Astrocyte (in vitro differentiated cells and primary cell): Measurements from ENCODE around the gene PLIN5. TPM values are rescaled to one million over a fixed set of nuclear protein-coding genes. Genes with fewer than 3 reads are reported as not detected.

Source experiments
- DNase-seq: peaks from one replicate; pipeline ENCODE4 v3.0.0-alpha.2; 2010; ENCODE audit warnings: low read depth
- FAIRE-seq: peaks from 2 replicates; lab custom pipeline; 2011; peaks lifted over from hg19 to GRCh38; lab: Jason Lieb, UNC
- H2AFZ ChIP-seq: 2 replicates; pipeline ENCODE4 v1.6.0; 2012; ENCODE audit warnings: low read depth, low read length, inconsistent platforms
- H3K27ac ChIP-seq: 2 replicates; pipeline ENCODE4 v1.5.1; 2011; ENCODE audit warnings: low read depth, low read length, inconsistent platforms
- H3K27me3 ChIP-seq: 2 replicates; pipeline ENCODE4 v1.6.0; 2011; ENCODE audit warnings: low read length, inconsistent platforms; ENCODE audit not compliant: insufficient read depth
- H3K36me3 ChIP-seq: 2 replicates; pipeline ENCODE4 v1.5.1; 2011; ENCODE audit warnings: low read length, inconsistent platforms; ENCODE audit not compliant: insufficient read depth
- H3K4me1 ChIP-seq: 2 replicates; pipeline ENCODE4 v1.5.1; 2011; ENCODE audit warnings: low read length, inconsistent platforms; ENCODE audit not compliant: insufficient read depth
- H3K4me2 ChIP-seq: 2 replicates; pipeline ENCODE4 v1.6.0; 2012; ENCODE audit warnings: low read length, inconsistent platforms
- H3K4me3 ChIP-seq: 2 replicates; pipeline ENCODE4 v1.5.1; 2011; ENCODE audit warnings: low read depth, mild to moderate bottlenecking, low read length, inconsistent platforms; ENCODE audit not compliant: insufficient read depth
- H3K79me2 ChIP-seq: 2 replicates; pipeline ENCODE4 v1.6.0; 2012; ENCODE audit warnings: mild to moderate bottlenecking, low read length, inconsistent platforms; ENCODE audit not compliant: insufficient read depth
- H3K9ac ChIP-seq: 2 replicates; pipeline ENCODE4 v1.6.0; 2012; ENCODE audit warnings: mild to moderate bottlenecking, low read length, inconsistent platforms
- H3K9me3 ChIP-seq: 2 replicates; pipeline ENCODE4 v1.5.1; 2012; ENCODE audit warnings: low read depth, mild to moderate bottlenecking, low read length, inconsistent platforms; ENCODE audit not compliant: insufficient read depth
- H4K20me1 ChIP-seq: 2 replicates; pipeline ENCODE4 v1.6.0; 2012; ENCODE audit warnings: low read length, inconsistent platforms; ENCODE audit not compliant: insufficient read depth
- H3K27ac Mint-ChIP-seq: one replicate; pipeline ENCODE4 v1.8.0; 2021; ENCODE audit warnings: mild to moderate bottlenecking, mixed read lengths; ENCODE audit not compliant: unreplicated experiment
- H3K27me3 Mint-ChIP-seq: one replicate; pipeline ENCODE4 v1.8.0; 2021; ENCODE audit warnings: low read depth, mixed read lengths; ENCODE audit not compliant: unreplicated experiment
- H3K36me3 Mint-ChIP-seq: one replicate; pipeline ENCODE4 v1.8.0; 2021; ENCODE audit warnings: low read depth, mixed read lengths; ENCODE audit not compliant: unreplicated experiment
- H3K4me1 Mint-ChIP-seq: one replicate; pipeline ENCODE4 v1.8.0; 2021; ENCODE audit warnings: low read depth, mixed read lengths; ENCODE audit not compliant: unreplicated experiment
- H3K4me3 Mint-ChIP-seq: one replicate; pipeline ENCODE4 v1.8.0; 2021; ENCODE audit warnings: mild to moderate bottlenecking, moderate library complexity, mixed read lengths; ENCODE audit not compliant: unreplicated experiment
- H3K9me3 Mint-ChIP-seq: one replicate; pipeline ENCODE4 v1.8.0; 2021; ENCODE audit warnings: mild to moderate bottlenecking, mixed read lengths; ENCODE audit not compliant: unreplicated experiment
- CTCF ChIP-seq: IDR thresholded peaks from 2 replicates; pipeline ENCODE4 v1.5.1; 2011; ENCODE audit warnings: low read depth, mild to moderate bottlenecking, inconsistent platforms, low read length, moderate library complexity; ENCODE audit not compliant: insufficient read depth
- EZH2 ChIP-seq: IDR thresholded peaks from 2 replicates; pipeline ENCODE4 v1.6.1; 2012; ENCODE audit warnings: mild to moderate bottlenecking, low read length, inconsistent platforms; ENCODE audit not compliant: insufficient read depth
- total RNA-seq: library from RNA; stranded (reverse); gene quantifications from 2 replicates; pipeline ENCODE4 v1.2.1, GENCODE V29; 2021

Gene PLIN5
- total RNA-seq, 1 donor from 2014 or later, result not detected

- H3K4me2 ChIP-seq, result no peak overlapping the region
- H3K27ac ChIP-seq, result no peak overlapping the region
- Mint-ChIP-seq H3K27ac (no peak overlapping the region), H3K36me3 (peaks cover 10% of the 10 kb centered on the region), H3K4me3 (no peak overlapping the region), H3K4me1 (no peaks in the 10 kb centered on the region), H3K9me3 (no peaks in the 10 kb centered on the region), H3K27me3 (no peaks in the 10 kb centered on the region)
- peaks cover 5% of the 10 kb centered on the region for H3K79me2 ChIP-seq
- H3K9ac ChIP-seq, result no peak overlapping the region
- no peaks in the 10 kb centered on the region for H3K9me3 ChIP-seq
- no peaks in the 10 kb centered on the region for H3K27me3 ChIP-seq
- peaks cover 7% of the 10 kb centered on the region for H4K20me1 ChIP-seq
- FAIRE-seq, result no peak
- H3K4me1 ChIP-seq, result no peaks in the 10 kb centered on the region
- no peak overlapping the region for H2AFZ ChIP-seq
- DNase-seq, result no peak
- no peaks in the 10 kb centered on the region for H3K36me3 ChIP-seq
- TF ChIP-seq CTCF, result no peak
- H3K4me3 ChIP-seq, result no peak overlapping the region
Measured at GRCh38 chr19:4483385-4483784, 51.6 kb downstream of the PLIN5 start.

GRCh38 chr19:4482721-4483364 lies 52.2 kb downstream of the PLIN5 start:
- H3K27me3 ChIP-seq, result no peaks in the 10 kb centered on the region
- no peaks in the 10 kb centered on the region for H3K27me3 Mint-ChIP-seq
- no peak overlapping the region for H3K4me3 Mint-ChIP-seq
- DNase-seq (no peak), FAIRE-seq (no peak)
- H3K9me3 Mint-ChIP-seq, result no peaks in the 10 kb centered on the region
- no peak overlapping the region for H3K27ac ChIP-seq
- no peak overlapping the region for H3K4me2 ChIP-seq
- no peak overlapping the region for H3K4me3 ChIP-seq
- TF ChIP-seq CTCF (no peak), EZH2 (no peak)
- H3K27ac Mint-ChIP-seq, result no peak overlapping the region
- H3K9me3 ChIP-seq, result no peaks in the 10 kb centered on the region
- H3K36me3 Mint-ChIP-seq, result peaks cover 10% of the 10 kb centered on the region
- H2AFZ ChIP-seq, result no peak overlapping the region
- no peak overlapping the region for H3K9ac ChIP-seq
- H3K4me1 ChIP-seq, result no peaks in the 10 kb centered on the region
- no peaks in the 10 kb centered on the region for H3K36me3 ChIP-seq
- H4K20me1 ChIP-seq, result peaks cover 7% of the 10 kb centered on the region
- peaks cover 5% of the 10 kb centered on the region for H3K79me2 ChIP-seq
- no peaks in the 10 kb centered on the region for H3K4me1 Mint-ChIP-seq

DNA sequence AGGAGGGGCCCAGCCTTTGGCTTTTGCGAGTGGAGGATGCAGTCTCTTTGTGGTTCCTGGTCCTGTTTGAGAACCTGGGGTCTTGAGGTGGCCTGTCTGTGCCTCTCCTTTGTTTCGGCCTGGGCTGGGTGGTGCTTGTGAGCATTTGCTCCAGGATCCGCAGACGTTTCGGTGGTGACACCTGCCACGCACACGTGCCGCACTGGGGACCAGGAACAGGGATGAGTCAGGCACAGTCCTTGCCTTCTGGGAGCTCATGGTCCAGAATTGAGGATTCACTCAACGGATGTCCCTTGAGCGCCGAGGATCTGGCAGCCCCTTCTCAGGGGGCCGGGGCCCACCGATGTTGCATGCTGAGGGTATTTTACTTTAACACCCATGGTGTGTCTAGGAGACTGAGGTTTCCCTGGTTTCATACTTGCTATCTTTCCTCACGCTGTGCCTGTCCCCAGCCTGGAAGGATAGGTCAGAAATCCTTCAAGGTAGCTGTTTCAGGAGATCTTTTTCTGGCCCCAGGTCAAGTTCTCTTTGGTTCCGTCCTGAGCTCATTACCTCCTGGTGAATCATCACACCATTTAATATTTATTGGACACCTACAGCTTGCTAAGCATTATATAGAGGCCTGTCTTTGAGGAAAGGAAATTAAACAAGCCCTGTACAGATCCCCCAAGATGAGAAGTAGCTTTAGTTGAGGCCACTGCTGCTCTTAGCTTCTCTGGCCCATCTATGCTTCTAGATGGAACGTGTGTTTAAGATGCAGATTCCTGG lies 57.8 kb downstream of the PLIN5 start:
- H3K4me2 ChIP-seq, result no peak overlapping the region
- TF ChIP-seq CTCF (no peak), EZH2 (no peak)
- H3K9me3 Mint-ChIP-seq, result no peaks in the 10 kb centered on the region

More for the DNA sequence above, 57.8 kb downstream of the PLIN5 start:
- Mint-ChIP-seq H3K27ac (no peak overlapping the region), H3K36me3 (peaks cover 1% of the 10 kb centered on the region), H3K4me1 (peaks cover 3% of the 10 kb centered on the region), H3K4me3 (no peak overlapping the region), H3K27me3 (no peaks in the 10 kb centered on the region)
- Histone ChIP-seq H3K36me3 (peaks cover 4% of the 10 kb centered on the region), H3K9me3 (no peaks in the 10 kb centered on the region), H3K9ac (no peak overlapping the region), H3K4me3 (no peak overlapping the region), H2AFZ (no peak overlapping the region), H3K79me2 (peaks cover 47% of the 10 kb centered on the region), H4K20me1 (peaks cover 28% of the 10 kb centered on the region), H3K27ac (no peak overlapping the region), H3K27me3 (no peaks in the 10 kb centered on the region), H3K4me1 (peaks cover 13% of the 10 kb centered on the region)
- FAIRE-seq (no peak), DNase-seq (no peak)
